Right ventricle myocardium inferior (tissue), 1 donor: ENCODE results near the gene PLEKHJ1. TPM values are rescaled to one million over a fixed set of nuclear protein-coding genes. Genes with fewer than 3 reads are reported as not detected.

ENCODE experiments used
- ATAC-seq: fragments of 200-7000 bp; cut with Tn5 transposase; one replicate; pipeline ENCODE4 v1.9.1; 2020; ENCODE audit warnings: mild to moderate bottlenecking, moderate library complexity
- DNase-seq: peaks from one replicate; pipeline ENCODE4 v3.0.0; 2021; ENCODE audit errors: missing footprints
- intact Hi-C: fragments of 100-400 bp; cut with DNase I; formaldehyde crosslinking; loops from one replicate; pipeline ENCODE4 v1.11.0; 2022
- total RNA-seq: library from RNA; stranded (reverse); fragmentation: NEBNext Ultra II Directional; extraction: Animal tissue kit (Norgen Biotek cat#: 25700); gene quantifications from one replicate; pipeline ENCODE4 v1.2.1, GENCODE V29; 2021
- donor health status: DM: no; HTN: yes; CAD: no; lungs with severe emphysema.

Gene PLEKHJ1
- total RNA-seq, 1 donor from 2014 or later, result 59.7 TPM

GRCh38 chr19:2242092-2242537, 6.0 kb upstream of the PLEKHJ1 start:
- ATAC-seq (no peak), DNase-seq (no peak)
- intact Hi-C loops, result no loop called here

GRCh38 chr19:2240881-2241760, 5.0 kb upstream of the PLEKHJ1 start:
- intact Hi-C loops, result no loop called here
- DNase-seq (no peak), ATAC-seq (no peak)

- intact Hi-C loops, result no loop called here
- no peak for DNase-seq
- ATAC-seq, result no peak
Measured at GRCh38 chr19:2239771-2240770, 3.9 kb upstream of the PLEKHJ1 start.

GRCh38 chr19:2239173-2239572, 3.0 kb upstream of the PLEKHJ1 start:
- ATAC-seq (no peak), DNase-seq (no peak)
- intact Hi-C loops, result no loop called here

GRCh38 chr19:2237869-2238153, 1.7 kb upstream of the PLEKHJ1 start:
- DNase-seq (no peak), ATAC-seq (no peak)
- intact Hi-C loops, result loop anchor here (2.0 kb wide), 1 partner anchor 31 kb away; no protein-coding TSS in a partner anchor

GRCh38 chr19:2237051-2237868, 1.1 kb upstream of the PLEKHJ1 start:
- intact Hi-C loops, result loop anchor here (2.0 kb wide), 1 partner anchor 32 kb away; no protein-coding TSS in a partner anchor
- DNase-seq, result no peak
- ATAC-seq, result peak; percentile 30

- DNase-seq (no peak), ATAC-seq (no peak)
- intact Hi-C loops, result loop anchor here (1.0 to 2.0 kb wide), 3 partner anchors 33 to 73 kb away; partner anchors contain the start of gene DOT1L
Measured at GRCh38 chr19:2236064-2236313, 140 bp downstream of the PLEKHJ1 start.

GRCh38 chr19:2235381-2236063, 607 bp downstream of the PLEKHJ1 start:
- intact Hi-C loops, result loop anchor here (1.0 to 2.0 kb wide), 3 partner anchors 33 to 72 kb away; partner anchors contain the start of gene DOT1L
- ATAC-seq (peak; percentile 1), DNase-seq (no peak)

GRCh38 chr19:2234996-2235380, 1.1 kb downstream of the PLEKHJ1 start:
- intact Hi-C loops, result no loop called here
- DNase-seq (no peak), ATAC-seq (no peak)

GRCh38 chr19:2233601-2234280, 2.4 kb downstream of the PLEKHJ1 start:
- intact Hi-C loops, result no loop called here
- ATAC-seq (no peak), DNase-seq (no peak)

GRCh38 chr19:2232286-2233151, 3.6 kb downstream of the PLEKHJ1 start:
- DNase-seq (no peak), ATAC-seq (no peak)
- intact Hi-C loops, result no loop called here

- no peak for DNase-seq
- no peak for ATAC-seq
- intact Hi-C loops, result no loop called here
Measured at GRCh38 chr19:2231621-2232221, 4.4 kb downstream of the PLEKHJ1 start.

GRCh38 chr19:2230807-2231533, 5.2 kb downstream of the PLEKHJ1 start:
- no peak for ATAC-seq
- intact Hi-C loops, result no loop called here
- no peak for DNase-seq

- no peak for ATAC-seq
- intact Hi-C loops, result no loop called here
- no peak for DNase-seq
Measured at GRCh38 chr19:2230033-2230531, 6.0 kb downstream of the PLEKHJ1 start.

- no peak for ATAC-seq
- no peak for DNase-seq
- intact Hi-C loops, result no loop called here
Measured at GRCh38 chr19:2229103-2230032, 6.8 kb downstream of the PLEKHJ1 start.
